BJ (cell line): Measurements from ENCODE around the gene TMEM161A. TPM values are rescaled to one million over a fixed set of nuclear protein-coding genes. Genes with fewer than 3 reads are reported as not detected.
"Not testable (repeated sequence)": the region's sequence is repeated elsewhere in the genome, so short reads cannot be mapped to it uniquely, and the experiment has no call there.

Experiments used
- CTCF ChIA-PET: fragments of 350-600 bp; formaldehyde crosslinking; extraction: SDS; loops from one replicate; lab custom pipeline; 2021; ENCODE audit warnings: antibody characterized with exemption, inconsistent platforms; lab: Yijun Ruan, JAX
- POLR2A ChIA-PET: fragments of 300-600 bp; sonication (Branson Sonifier 250); formaldehyde crosslinking; extraction: SDS; loops from one replicate; lab custom pipeline; 2021; ENCODE audit warnings: antibody characterized with exemption; lab: Charles Lee
- DNase-seq: peaks from one replicate; pipeline ENCODE4 v3.0.0-alpha.2; 2011; ENCODE audit warnings: low read depth
- H3K27me3 ChIP-seq: 2 replicates; pipeline ENCODE4 v1.6.0; 2011; ENCODE audit warnings: low read length; ENCODE audit not compliant: control insufficient read depth, insufficient read depth
- H3K36me3 ChIP-seq: 2 replicates; pipeline ENCODE4 v1.5.1; 2011; ENCODE audit warnings: low read length; ENCODE audit not compliant: control insufficient read depth, insufficient read depth
- H3K4me3 ChIP-seq: 2 replicates; pipeline ENCODE4 v1.5.1; 2011; ENCODE audit warnings: low read depth, mild to moderate bottlenecking, control low read depth, low read length
- polyA plus RNA-seq: library from polyadenylated mRNA; depleted of rRNA; stranded (reverse); fragments of >200 nt; gene quantifications from 2 replicates; pipeline ENCODE4 v1.2.3, GENCODE V29; 2011
- TF ChIP-seq, protein P1 (sequence below): IDR thresholded peaks from 2 replicates; pipeline ENCODE4 v1.5.1; 2011; ENCODE audit warnings: low read depth, mild to moderate bottlenecking, control low read depth, inconsistent platforms, low read length, moderate library complexity; ENCODE audit not compliant: insufficient read depth

Gene TMEM161A
- polyA plus RNA-seq, 1 experiment, result 40.1 TPM

DNA sequence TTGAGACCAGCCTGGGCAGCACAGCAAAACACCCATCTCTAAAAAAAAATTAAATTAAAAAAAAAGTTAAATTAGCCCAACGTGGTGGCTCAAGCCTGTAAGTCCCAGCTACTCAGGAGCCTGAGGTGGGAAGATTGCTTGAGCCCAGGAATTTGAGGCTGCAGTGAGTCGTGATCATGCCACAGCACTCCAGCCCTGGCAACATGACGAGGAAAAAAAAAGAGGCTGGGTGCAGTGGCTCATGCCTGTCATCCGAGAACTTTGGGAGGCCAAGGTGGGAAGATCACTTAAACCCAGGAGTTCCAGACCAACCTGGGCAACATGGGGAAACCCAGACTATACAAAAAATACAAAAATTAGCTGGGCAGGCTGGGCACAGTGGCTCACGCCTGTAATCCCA lies 2.2 kb upstream of the TMEM161A start:
- TF ChIP-seq, protein P1, sequence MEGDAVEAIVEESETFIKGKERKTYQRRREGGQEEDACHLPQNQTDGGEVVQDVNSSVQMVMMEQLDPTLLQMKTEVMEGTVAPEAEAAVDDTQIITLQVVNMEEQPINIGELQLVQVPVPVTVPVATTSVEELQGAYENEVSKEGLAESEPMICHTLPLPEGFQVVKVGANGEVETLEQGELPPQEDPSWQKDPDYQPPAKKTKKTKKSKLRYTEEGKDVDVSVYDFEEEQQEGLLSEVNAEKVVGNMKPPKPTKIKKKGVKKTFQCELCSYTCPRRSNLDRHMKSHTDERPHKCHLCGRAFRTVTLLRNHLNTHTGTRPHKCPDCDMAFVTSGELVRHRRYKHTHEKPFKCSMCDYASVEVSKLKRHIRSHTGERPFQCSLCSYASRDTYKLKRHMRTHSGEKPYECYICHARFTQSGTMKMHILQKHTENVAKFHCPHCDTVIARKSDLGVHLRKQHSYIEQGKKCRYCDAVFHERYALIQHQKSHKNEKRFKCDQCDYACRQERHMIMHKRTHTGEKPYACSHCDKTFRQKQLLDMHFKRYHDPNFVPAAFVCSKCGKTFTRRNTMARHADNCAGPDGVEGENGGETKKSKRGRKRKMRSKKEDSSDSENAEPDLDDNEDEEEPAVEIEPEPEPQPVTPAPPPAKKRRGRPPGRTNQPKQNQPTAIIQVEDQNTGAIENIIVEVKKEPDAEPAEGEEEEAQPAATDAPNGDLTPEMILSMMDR, result no peak
- no peak for DNase-seq
- POLR2A ChIA-PET, result no interaction called here
- Histone ChIP-seq H3K27me3 (no peaks in the 10 kb centered on the region), H3K36me3 (no peaks in the 10 kb centered on the region), H3K4me3 (no peak overlapping the region)
- CTCF ChIA-PET, result interaction anchor here (0.7 to 6.9 kb wide), 17 partner anchors 8 to 202 kb away, joined by 3 to 50 read pairs (median 5); no protein-coding TSS in a partner anchor

DNA sequence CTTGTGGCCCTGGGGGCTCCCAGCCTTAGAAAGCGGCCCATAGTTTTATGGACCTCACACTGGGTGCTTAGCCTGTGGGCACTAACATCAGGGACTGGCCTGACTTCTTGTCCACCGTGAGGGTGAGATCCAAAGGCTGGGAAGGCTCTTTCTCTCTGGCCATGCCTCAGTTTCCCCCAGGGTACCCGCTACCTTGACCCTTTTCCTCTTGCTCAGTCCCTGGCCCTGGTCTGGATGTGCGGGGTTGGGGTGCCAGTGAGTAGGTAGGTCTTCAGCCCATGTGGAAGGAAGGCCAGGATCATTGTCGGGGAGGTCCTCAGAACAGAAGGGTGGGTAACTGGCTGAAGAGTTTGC lies 1.6 kb upstream of the TMEM161A start:
- ChIA-PET POLR2A (no interaction called here), CTCF (interaction anchor here (1.3 to 6.9 kb wide), 10 partner anchors 14 to 203 kb away, joined by 3 to 50 read pairs (median 6); no protein-coding TSS in a partner anchor)

DNA sequence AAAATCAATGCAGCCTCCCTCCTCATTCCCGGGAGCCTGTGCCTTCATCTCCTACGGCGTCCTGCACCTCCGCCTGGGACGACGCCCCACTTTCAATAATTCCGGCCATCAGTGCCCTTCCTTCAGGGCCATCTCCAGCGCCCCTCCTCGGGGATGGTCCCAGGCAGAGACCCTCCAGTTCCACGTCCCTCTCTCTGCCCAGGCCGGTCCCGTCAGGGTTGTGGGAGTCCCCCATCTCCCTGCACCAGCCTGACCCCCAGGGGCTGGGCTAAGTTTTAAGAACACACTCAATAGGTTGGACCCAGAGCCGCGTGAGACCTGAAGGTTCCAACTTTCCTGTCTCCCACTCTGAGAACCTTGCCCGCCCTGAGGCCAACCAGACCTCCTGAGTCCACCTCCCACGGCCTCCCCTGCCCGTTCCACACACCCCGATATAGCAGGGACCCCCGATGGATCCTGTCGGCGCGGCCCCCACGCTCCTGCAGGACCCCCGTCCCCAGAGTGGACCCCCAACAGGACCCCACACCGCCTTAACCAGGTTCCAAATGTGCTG lies 646 bp downstream of the TMEM161A start:
- no peaks in the 10 kb centered on the region; the same call in 1 of the 2 replicates for H3K36me3 ChIP-seq
- no peaks in the 10 kb centered on the region for H3K27me3 ChIP-seq
- POLR2A ChIA-PET, result no interaction called here
- TF ChIP-seq, protein P1, result no peak
- peak overlapping the region; percentile 61 for H3K4me3 ChIP-seq
- CTCF ChIA-PET, result no interaction called here
- DNase-seq, result no peak

More for the DNA sequence above, 1.6 kb upstream of the TMEM161A start:
- H3K4me3 ChIP-seq, result no peak overlapping the region
- DNase-seq, result no peak
- TF ChIP-seq, protein P1, result no peak
- no peaks in the 10 kb centered on the region for H3K27me3 ChIP-seq
- no peaks in the 10 kb centered on the region for H3K36me3 ChIP-seq

DNA sequence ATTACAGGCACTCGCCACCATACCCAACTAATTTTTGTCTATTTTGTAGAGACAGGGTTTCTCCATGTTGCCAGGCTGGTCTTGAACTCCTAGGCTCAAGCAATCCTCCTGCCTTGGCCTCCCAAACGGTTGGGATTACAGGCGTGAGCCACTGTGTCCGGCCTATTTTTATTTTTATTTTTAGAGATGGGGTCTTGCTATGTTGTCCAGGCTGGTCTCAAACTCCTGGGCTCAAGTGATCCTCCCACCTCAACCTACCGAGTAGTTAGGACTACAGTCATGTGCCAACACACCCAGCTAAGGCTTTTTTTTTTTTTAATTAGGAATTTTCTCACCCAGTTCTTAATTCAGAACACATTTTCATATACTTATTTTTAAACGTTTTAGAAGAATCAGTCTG lies 2.6 kb downstream of the TMEM161A start:
- CTCF ChIA-PET, result interaction anchor here (0.6 to 1.5 kb wide), 3 partner anchors 15 to 83 kb away, joined by 3 to 5 read pairs (median 3); no protein-coding TSS in a partner anchor
- POLR2A ChIA-PET, DNase-seq, H3K4me3 ChIP-seq, H3K27me3 ChIP-seq, H3K36me3 ChIP-seq: not testable (repeated sequence)

DNA sequence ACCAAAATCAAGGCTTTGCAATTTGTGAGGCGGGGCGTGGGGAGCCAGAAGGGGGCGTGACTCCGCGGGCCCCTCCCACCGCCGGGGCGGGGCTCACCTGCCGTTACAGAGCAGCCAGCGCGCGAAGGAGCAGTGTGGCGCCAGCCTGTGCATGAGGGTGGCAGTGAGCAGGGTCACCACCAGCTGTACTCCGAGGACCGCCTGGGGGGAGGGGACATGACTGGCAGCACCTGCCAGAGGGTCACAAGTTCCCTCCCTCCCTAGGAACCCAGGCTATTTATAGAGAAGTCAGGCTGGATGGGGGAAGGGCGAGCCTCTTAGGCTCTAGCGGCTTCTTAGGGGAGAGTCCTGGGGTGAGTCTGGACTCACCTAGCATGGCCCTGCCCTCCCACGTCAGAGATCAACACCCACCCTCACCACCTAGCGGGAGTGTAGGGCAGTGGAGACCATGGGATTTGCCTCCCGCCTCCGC lies 3.6 kb downstream of the TMEM161A start:
- ChIA-PET CTCF (interaction anchor here (1.1 to 1.5 kb wide), 2 partner anchors 20 to 40 kb away, joined by 4 to 5 read pairs; no protein-coding TSS in a partner anchor), POLR2A (no interaction called here)
- TF ChIP-seq, protein P1, result no peak
- Histone ChIP-seq H3K4me3 (no peak overlapping the region), H3K36me3 (peaks cover 1% of the 10 kb centered on the region; the same call in 1 of the 2 replicates), H3K27me3 (no peaks in the 10 kb centered on the region)
- DNase-seq, result no peak
